SK-N-SH (cell line): Measurements from ENCODE around the gene SMURF1. TPM values are rescaled to one million over a fixed set of nuclear protein-coding genes. Genes with fewer than 3 reads are reported as not detected.

Source experiments
- CTCF ChIA-PET: fragments of 300-600, 350-600 bp; formaldehyde crosslinking; extraction: SDS; loops from one replicate; lab custom pipeline; 2021; lab: Yijun Ruan, JAX
- POLR2A ChIA-PET: fragments of 350-600 bp; sonication (Branson Sonifier 250); formaldehyde crosslinking; extraction: SDS; loops from one replicate; lab custom pipeline; 2020; ENCODE audit warnings: antibody characterized with exemption, inconsistent platforms; lab: Yijun Ruan, JAX
- DNase-seq: peaks from one replicate; pipeline ENCODE4 v3.0.0; 2012
- H2AFZ ChIP-seq: fragments of 200-600 bp; sonication (generic); 2 replicates; pipeline ENCODE4 v1.8.1; 2016; ENCODE audit warnings: antibody characterized with exemption, mild to moderate bottlenecking, low read depth
- H3F3A ChIP-seq: fragments of 200-600 bp; sonication (generic); replicated peaks from 2 replicates; pipeline ENCODE3; 2016; ENCODE audit warnings: antibody characterized with exemption, mild to moderate bottlenecking; ENCODE audit not compliant: insufficient read depth
- H3K27ac ChIP-seq, 2 experiments: fragments of 200-500 bp in 1 of 2; fragments of 200-600 bp in 1 of 2; sonication (Bioruptor generic) in 1 of 2; sonication (generic), shearing (Covaris generic) in 1 of 2; 2 replicates each; pipeline versions ENCODE4 v1.5.1 to v1.6.1; 2014 to 2016; ENCODE audit warnings: low read depth in 2 of 2, inconsistent platforms in 1 of 2, low read length in 1 of 2, mild to moderate bottlenecking in 1 of 2, mixed read lengths in 1 of 2
- H3K27me3 ChIP-seq: fragments of 200-600 bp; sonication (generic), shearing (Covaris generic); 2 replicates; pipeline ENCODE4 v1.6.1; 2016; ENCODE audit warnings: mixed run types; ENCODE audit not compliant: insufficient read depth
- H3K36me3 ChIP-seq, 2 experiments: fragments of 200-500 bp in 1 of 2; fragments of 200-600 bp in 1 of 2; sonication (Bioruptor generic) in 1 of 2; sonication (generic) in 1 of 2; replicated peaks in 1 of 2; 2 replicates each; pipeline versions ENCODE3 to v1.5.1; 2014 to 2016; ENCODE audit warnings: low read length in 1 of 2, mild to moderate bottlenecking in 1 of 2; ENCODE audit not compliant: insufficient read depth in 2 of 2, control insufficient read depth in 1 of 2
- H3K4me1 ChIP-seq, 2 experiments: fragments of 200-500 bp in 1 of 2; fragments of 200-600 bp in 1 of 2; sonication (Bioruptor generic) in 1 of 2; sonication (generic), shearing (Covaris generic) in 1 of 2; 2 replicates each; pipeline versions ENCODE4 v1.5.1 to v1.6.1; 2014 to 2016; ENCODE audit warnings: low read depth in 1 of 2, low read length in 1 of 2, mixed run types in 1 of 2; ENCODE audit not compliant: insufficient read depth in 2 of 2, control insufficient read depth in 1 of 2
- H3K4me2 ChIP-seq: fragments of 200-600 bp; sonication (generic), shearing (Covaris generic); 2 replicates; pipeline ENCODE4 v1.6.1; 2017; ENCODE audit warnings: mixed run types
- H3K4me3 ChIP-seq, 2 experiments: fragments of 200-500 bp in 1 of 2; fragments of 200-600 bp in 1 of 2; sonication (Bioruptor generic) in 1 of 2; sonication (generic), shearing (Covaris generic) in 1 of 2; 2 replicates each; pipeline versions ENCODE4 v1.5.1 to v1.8.1; 2014 to 2016; ENCODE audit warnings: low read depth in 2 of 2, inconsistent platforms in 1 of 2, low read length in 1 of 2, mild to moderate bottlenecking in 1 of 2, mixed read lengths in 1 of 2, moderate library complexity in 1 of 2
- H3K79me2 ChIP-seq: fragments of 200-600 bp; sonication (generic); 2 replicates; pipeline ENCODE4 v1.8.1; 2017; ENCODE audit warnings: mild to moderate bottlenecking; ENCODE audit not compliant: insufficient read depth
- H3K9ac ChIP-seq: fragments of 200-600 bp; sonication (generic); 2 replicates; pipeline ENCODE4 v1.6.1; 2017; ENCODE audit warnings: mixed run types
- H3K9me2 ChIP-seq: fragments of 200-600 bp; sonication (generic); 2 replicates; pipeline ENCODE4 v1.6.1; 2017; ENCODE audit warnings: mixed run types
- H3K9me3 ChIP-seq: fragments of 200-600 bp; sonication (generic); 2 replicates; pipeline ENCODE4 v1.6.1; 2017; ENCODE audit warnings: mixed run types, mild to moderate bottlenecking, moderate library complexity
- H4K20me1 ChIP-seq: fragments of 200-600 bp; sonication (generic); 2 replicates; pipeline ENCODE4 v1.6.1; 2017; ENCODE audit warnings: mild to moderate bottlenecking, mixed run types; ENCODE audit not compliant: insufficient read depth
- CHD2 ChIP-seq: fragments of 150-350 bp; IDR thresholded peaks from 2 replicates; pipeline ENCODE4 v1.6.1; 2018; ENCODE audit warnings: low read length; ENCODE audit not compliant: partially characterized antibody
- ELF1 ChIP-seq: IDR thresholded peaks from 2 replicates; pipeline ENCODE4 v1.4.0; 2012
- EZH2phosphoT487 ChIP-seq: fragments of 200-600 bp; sonication (generic); IDR thresholded peaks from 2 replicates; pipeline ENCODE4 v1.6.1; 2017; ENCODE audit warnings: low read depth, mixed run types, mild to moderate bottlenecking, antibody characterized with exemption, moderate library complexity, borderline replicate concordance
- FOXJ3 ChIP-seq: sonication (generic); formaldehyde crosslinking; IDR thresholded peaks from 2 replicates; pipeline ENCODE4 v1.5.1; 2020; ENCODE audit warnings: mild to moderate bottlenecking, missing genetic modification reagents
- FOXM1 ChIP-seq: IDR thresholded peaks from 2 replicates; pipeline ENCODE4 v1.4.0; 2012; ENCODE audit warnings: low read depth, mild to moderate bottlenecking
- GATA2 ChIP-seq: sonication (generic); formaldehyde crosslinking; IDR thresholded peaks from 2 replicates; pipeline ENCODE4 v1.5.0; 2020; ENCODE audit warnings: mild to moderate bottlenecking, missing genetic modification reagents
- NFIC ChIP-seq: IDR thresholded peaks from 2 replicates; pipeline ENCODE4 v1.4.0; 2012; ENCODE audit warnings: borderline replicate concordance
- RAD21 ChIP-seq: IDR thresholded peaks from 2 replicates; pipeline ENCODE4 v1.6.1; 2012; ENCODE audit warnings: mild to moderate bottlenecking, low read length
- RCOR1 ChIP-seq: fragments of 150-350 bp; IDR thresholded peaks from 2 replicates; pipeline ENCODE4 v1.6.1; 2017; ENCODE audit warnings: antibody characterized with exemption, low read length
- RFX5 ChIP-seq: IDR thresholded peaks from 2 replicates; pipeline ENCODE4 v1.6.1; 2012; ENCODE audit warnings: mild to moderate bottlenecking, improper control_type of control experiment, low read length
- TAF1 ChIP-seq: IDR thresholded peaks from 2 replicates; pipeline ENCODE4 v1.6.1; 2012; ENCODE audit warnings: low read depth, mild to moderate bottlenecking, low read length, moderate library complexity, borderline replicate concordance
- TEAD4 ChIP-seq: IDR thresholded peaks from 2 replicates; pipeline ENCODE4 v1.4.0; 2012; ENCODE audit warnings: mild to moderate bottlenecking, borderline replicate concordance; ENCODE audit not compliant: insufficient read depth
- YY1 ChIP-seq: IDR thresholded peaks from 2 replicates; pipeline ENCODE4 v1.4.0; 2012; ENCODE audit warnings: low read depth, mild to moderate bottlenecking
- WGBS: methylation state at CpG from one replicate; pipeline ENCODE4 v1.1.6; 2017; ENCODE audit warnings: low lambda C conversion rate; 5-methylcytosine and 5-hydroxymethylcytosine counted together
- polyA plus RNA-seq, 3 experiments: library from polyadenylated mRNA; depleted of rRNA; stranded (reverse); fragments of >200 nt; gene quantifications; 2 replicates each; pipeline ENCODE4 v1.2.3, GENCODE V29; 2012
- TF ChIP-seq, protein P1 (sequence below): IDR thresholded peaks from 2 replicates; pipeline ENCODE4 v1.4.0; 2012; ENCODE audit warnings: low read depth, borderline replicate concordance
- TF ChIP-seq, protein P2 (sequence below): IDR thresholded peaks from 2 replicates; pipeline ENCODE4; 2012
- TF ChIP-seq, protein P3 (sequence below): fragments of 200-600 bp; sonication (generic); IDR thresholded peaks from 2 replicates; pipeline ENCODE4 v1.6.1; 2017; ENCODE audit warnings: antibody characterized with exemption, mild to moderate bottlenecking, moderate library complexity
- TF ChIP-seq, protein P4 (sequence below): fragments of 150-350 bp; IDR thresholded peaks from 2 replicates; pipeline ENCODE4 v1.6.1; 2017; ENCODE audit warnings: antibody characterized with exemption, low read length, low read depth, borderline replicate concordance

SMURF1 gene
- polyA plus RNA-seq, 1 of the 3 experiments (the other 2 are of a cell fraction): 12.9 TPM

DNA sequence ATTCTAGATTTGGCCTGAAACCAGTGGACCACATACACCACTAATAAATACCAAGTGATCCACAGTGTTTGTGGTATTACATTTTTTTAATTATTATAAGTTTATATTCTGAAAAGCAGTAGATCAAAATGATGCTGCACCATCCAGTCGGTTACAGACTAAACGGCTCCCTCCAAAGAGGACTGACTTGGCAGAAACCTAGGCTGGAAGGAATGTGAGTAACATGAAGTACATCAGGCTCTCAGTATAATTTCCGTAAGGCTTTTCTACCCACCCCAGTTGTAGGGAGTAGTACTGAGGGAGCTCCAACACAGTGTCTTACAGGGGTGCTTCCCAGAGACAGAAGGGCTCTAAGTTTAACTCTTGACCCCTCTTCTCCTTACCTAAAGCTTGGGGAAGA lies 146.1 kb downstream of the SMURF1 start:
- Histone ChIP-seq H3K9me2 (no peaks in the 10 kb centered on the region), H3K36me3 (peaks cover 49 to 94% of the 10 kb centered on the region in 2 experiments), H3K27ac (no peak overlapping the region), H3K9ac (no peak overlapping the region), H3K27me3 (no peaks in the 10 kb centered on the region), H3K4me3 (no peak overlapping the region), H3F3A (peaks cover 4% of the 10 kb centered on the region), H2AFZ (no peak overlapping the region), H3K9me3 (no peaks in the 10 kb centered on the region), H4K20me1 (no peaks in the 10 kb centered on the region), H3K4me1 (peaks cover 0 to 2% of the 10 kb centered on the region in 2 experiments; a peak in 1 of 4 replicates)
- POLR2A ChIA-PET: no interaction called here
- 94% methylated on average over 3 of the region's 3 CpGs for WGBS
- CTCF ChIA-PET: interaction anchor here (2.6 kb wide), 1 partner anchor 43 kb away, joined by 8 read pairs; no protein-coding TSS in a partner anchor
- DNase-seq: no peak
- TF ChIP-seq EZH2phosphoT487: no peak
- TF ChIP-seq YY1: no peak
- no peak for TF ChIP-seq FOXJ3 (CRISPR knock-in tag)
- TF ChIP-seq FOXM1: no peak
- no peak for TF ChIP-seq CHD2
- TF ChIP-seq NFIC: no peak
- no peak for TF ChIP-seq TEAD4
- TF ChIP-seq, all 33 proteins: peak for 0
- Histone ChIP-seq H3K4me2 (no peak overlapping the region), H3K79me2 (no peaks in the 10 kb centered on the region)

DNA sequence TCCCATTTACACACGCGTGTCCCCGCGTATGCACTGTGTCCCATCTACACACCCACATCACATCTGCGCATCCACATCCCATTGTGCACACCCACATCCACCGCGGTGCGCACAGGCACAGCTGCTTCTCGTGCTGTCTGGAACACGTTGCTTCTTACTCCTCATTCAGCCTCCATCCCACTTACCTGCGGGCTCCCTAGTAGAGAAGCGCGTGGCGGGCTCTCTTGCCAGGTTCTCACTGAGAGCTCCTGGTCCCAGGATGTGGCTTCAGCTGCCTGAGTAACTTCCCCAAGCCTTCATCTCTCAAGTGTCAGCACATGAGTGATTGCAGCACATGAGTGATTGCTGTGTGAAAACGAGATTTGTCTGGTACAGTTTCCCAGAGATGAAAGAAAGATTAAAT lies 147.8 kb downstream of the SMURF1 start:
- Histone ChIP-seq H3K9ac (no peak overlapping the region), H3K9me2 (no peaks in the 10 kb centered on the region), H3K27ac (no peak overlapping the region), H3F3A (peaks cover 4% of the 10 kb centered on the region), H2AFZ (no peak overlapping the region), H3K36me3 (peaks cover 61 to 93% of the 10 kb centered on the region in 2 experiments), H3K27me3 (no peaks in the 10 kb centered on the region), H4K20me1 (no peaks in the 10 kb centered on the region), H3K4me3 (no peak overlapping the region), H3K4me2 (no peak overlapping the region), H3K9me3 (no peaks in the 10 kb centered on the region), H3K4me1 (peaks cover 0 to 2% of the 10 kb centered on the region in 2 experiments; a peak in 1 of 4 replicates), H3K79me2 (no peaks in the 10 kb centered on the region)
- DNase-seq: no peak
- no peak for TF ChIP-seq FOXJ3 (CRISPR knock-in tag)
- CTCF ChIA-PET: interaction anchor here (0.5 to 2.6 kb wide), 3 partner anchors 15 to 45 kb away, joined by 4 to 8 read pairs (median 6); no protein-coding TSS in a partner anchor
- POLR2A ChIA-PET: no interaction called here
- WGBS: 93% methylated on average over 15 of the region's 15 CpGs

DNA sequence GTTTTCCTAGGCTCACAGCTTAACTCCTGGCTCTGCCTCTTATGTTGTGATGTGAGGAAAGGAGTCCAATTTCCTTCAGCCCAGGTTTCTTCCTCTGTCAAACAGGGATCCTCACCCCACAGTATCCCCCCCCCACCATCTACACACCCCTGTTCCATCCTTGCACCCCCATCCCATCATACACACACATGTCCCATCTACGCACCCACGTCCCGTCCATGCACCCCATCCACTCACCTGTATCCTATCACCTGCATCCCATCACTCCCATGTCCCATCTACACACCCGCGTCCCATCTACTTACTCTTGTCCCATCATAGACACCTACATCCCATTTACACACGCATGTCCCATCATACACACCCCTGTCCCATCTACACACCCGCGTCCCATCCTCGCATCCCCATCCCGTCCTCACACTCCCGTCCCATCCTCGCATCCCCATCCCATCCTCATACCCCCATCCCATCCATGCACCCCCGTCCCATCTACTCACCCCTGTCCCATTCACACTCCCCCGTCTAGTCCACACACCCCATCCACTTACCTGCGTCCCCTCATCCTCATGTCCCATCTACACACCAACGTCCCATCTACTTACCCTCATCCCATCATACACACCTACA lies 148.3 kb downstream of the SMURF1 start:
- Histone ChIP-seq H3K27me3 (no peaks in the 10 kb centered on the region), H3K9ac (no peak overlapping the region), H3K79me2 (no peaks in the 10 kb centered on the region), H3K36me3 (peaks cover 64 to 93% of the 10 kb centered on the region in 2 experiments), H3F3A (peaks cover 4% of the 10 kb centered on the region), H3K27ac (no peak overlapping the region), H3K9me3 (no peaks in the 10 kb centered on the region), H3K9me2 (no peaks in the 10 kb centered on the region), H4K20me1 (no peaks in the 10 kb centered on the region), H3K4me1 (peaks cover 0 to 2% of the 10 kb centered on the region in 2 experiments; a peak in 1 of 4 replicates), H3K4me3 (no peak overlapping the region), H2AFZ (no peak overlapping the region), H3K4me2 (no peak overlapping the region)
- POLR2A ChIA-PET: no interaction called here
- CTCF ChIA-PET: interaction anchor here (2.6 kb wide), 1 partner anchor 45 kb away, joined by 8 read pairs; no protein-coding TSS in a partner anchor
- DNase-seq: no peak
- WGBS: 93% methylated on average over 16 of the region's 16 CpGs
- no peak for TF ChIP-seq RCOR1
- TF ChIP-seq, protein P1, sequence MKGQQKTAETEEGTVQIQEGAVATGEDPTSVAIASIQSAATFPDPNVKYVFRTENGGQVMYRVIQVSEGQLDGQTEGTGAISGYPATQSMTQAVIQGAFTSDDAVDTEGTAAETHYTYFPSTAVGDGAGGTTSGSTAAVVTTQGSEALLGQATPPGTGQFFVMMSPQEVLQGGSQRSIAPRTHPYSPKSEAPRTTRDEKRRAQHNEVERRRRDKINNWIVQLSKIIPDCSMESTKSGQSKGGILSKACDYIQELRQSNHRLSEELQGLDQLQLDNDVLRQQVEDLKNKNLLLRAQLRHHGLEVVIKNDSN: no peak
- TF ChIP-seq, protein P2, sequence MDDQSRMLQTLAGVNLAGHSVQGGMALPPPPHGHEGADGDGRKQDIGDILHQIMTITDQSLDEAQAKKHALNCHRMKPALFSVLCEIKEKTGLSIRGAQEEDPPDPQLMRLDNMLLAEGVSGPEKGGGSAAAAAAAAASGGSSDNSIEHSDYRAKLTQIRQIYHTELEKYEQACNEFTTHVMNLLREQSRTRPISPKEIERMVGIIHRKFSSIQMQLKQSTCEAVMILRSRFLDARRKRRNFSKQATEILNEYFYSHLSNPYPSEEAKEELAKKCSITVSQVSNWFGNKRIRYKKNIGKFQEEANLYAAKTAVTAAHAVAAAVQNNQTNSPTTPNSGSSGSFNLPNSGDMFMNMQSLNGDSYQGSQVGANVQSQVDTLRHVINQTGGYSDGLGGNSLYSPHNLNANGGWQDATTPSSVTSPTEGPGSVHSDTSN: no peak
- TF ChIP-seq, protein P3, sequence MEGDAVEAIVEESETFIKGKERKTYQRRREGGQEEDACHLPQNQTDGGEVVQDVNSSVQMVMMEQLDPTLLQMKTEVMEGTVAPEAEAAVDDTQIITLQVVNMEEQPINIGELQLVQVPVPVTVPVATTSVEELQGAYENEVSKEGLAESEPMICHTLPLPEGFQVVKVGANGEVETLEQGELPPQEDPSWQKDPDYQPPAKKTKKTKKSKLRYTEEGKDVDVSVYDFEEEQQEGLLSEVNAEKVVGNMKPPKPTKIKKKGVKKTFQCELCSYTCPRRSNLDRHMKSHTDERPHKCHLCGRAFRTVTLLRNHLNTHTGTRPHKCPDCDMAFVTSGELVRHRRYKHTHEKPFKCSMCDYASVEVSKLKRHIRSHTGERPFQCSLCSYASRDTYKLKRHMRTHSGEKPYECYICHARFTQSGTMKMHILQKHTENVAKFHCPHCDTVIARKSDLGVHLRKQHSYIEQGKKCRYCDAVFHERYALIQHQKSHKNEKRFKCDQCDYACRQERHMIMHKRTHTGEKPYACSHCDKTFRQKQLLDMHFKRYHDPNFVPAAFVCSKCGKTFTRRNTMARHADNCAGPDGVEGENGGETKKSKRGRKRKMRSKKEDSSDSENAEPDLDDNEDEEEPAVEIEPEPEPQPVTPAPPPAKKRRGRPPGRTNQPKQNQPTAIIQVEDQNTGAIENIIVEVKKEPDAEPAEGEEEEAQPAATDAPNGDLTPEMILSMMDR: no peak
- no peak for TF ChIP-seq GATA2 (CRISPR knock-in tag)
- TF ChIP-seq ELF1: no peak
- TF ChIP-seq, protein P4, sequence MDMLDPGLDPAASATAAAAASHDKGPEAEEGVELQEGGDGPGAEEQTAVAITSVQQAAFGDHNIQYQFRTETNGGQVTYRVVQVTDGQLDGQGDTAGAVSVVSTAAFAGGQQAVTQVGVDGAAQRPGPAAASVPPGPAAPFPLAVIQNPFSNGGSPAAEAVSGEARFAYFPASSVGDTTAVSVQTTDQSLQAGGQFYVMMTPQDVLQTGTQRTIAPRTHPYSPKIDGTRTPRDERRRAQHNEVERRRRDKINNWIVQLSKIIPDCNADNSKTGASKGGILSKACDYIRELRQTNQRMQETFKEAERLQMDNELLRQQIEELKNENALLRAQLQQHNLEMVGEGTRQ: no peak
- TF ChIP-seq RAD21: no peak
- TF ChIP-seq RFX5: no peak
- TF ChIP-seq TAF1: no peak
